ENCODE measurements around the gene SPSB3.

GRCh38 chr16:1794221-1794871, 12.0 kb upstream of the SPSB3 start:
- TF ChIP-seq CTCF (IDR thresholded peaks at IDR 0.05): no peak
- no peak for TF ChIP-seq EP300 (IDR thresholded peaks at IDR 0.05)
- no peak for TF ChIP-seq POLR2A (IDR thresholded peaks at IDR 0.05)
- TF ChIP-seq POLR2AphosphoS5 (IDR thresholded peaks at IDR 0.05): no peak
